ENCODE results near the gene NCKIPSD.

NCKIPSD gene

DNA sequence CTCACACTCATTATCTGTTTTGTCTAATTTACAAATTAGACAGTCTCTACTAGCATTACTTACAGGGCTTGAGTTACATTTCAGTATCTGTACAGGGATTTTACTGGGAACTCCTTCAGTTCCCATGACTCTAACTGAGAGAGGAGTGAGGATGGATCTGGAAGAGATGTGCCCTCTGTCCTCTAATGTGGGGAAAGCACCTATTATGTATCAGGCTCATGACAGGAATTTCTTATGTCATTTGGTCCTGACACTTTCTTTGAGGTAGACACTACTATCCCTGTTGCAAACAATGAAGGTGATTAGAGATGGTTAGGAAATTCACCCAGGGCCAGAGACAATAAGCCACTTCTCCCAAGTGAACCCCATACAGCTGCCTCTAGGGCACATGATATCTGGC is 10.9 kb upstream of the NCKIPSD start:
- no peak for DNase-seq (ENCODE audit: low spot score)

DNA sequence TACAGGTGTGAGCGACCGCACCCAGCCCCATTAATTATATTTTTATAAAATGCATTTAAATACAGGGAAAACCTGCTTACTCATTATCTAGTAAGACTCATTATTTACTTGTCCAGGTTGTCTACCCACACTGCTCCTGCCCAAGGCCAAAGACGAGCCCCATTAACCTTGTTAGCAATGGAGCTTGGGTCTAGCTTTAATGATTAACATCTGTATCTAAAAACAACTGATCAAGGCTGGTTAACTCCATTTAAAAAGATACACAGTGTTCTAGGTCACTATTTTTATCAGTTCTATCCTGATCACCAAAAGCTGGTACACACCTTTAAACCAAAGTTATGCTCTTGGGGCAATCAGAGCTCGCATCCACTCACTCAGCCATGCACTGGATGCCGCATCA is 10.4 kb upstream of the NCKIPSD start:
- DNase-seq (ENCODE audit: low spot score) = no peak

DNA sequence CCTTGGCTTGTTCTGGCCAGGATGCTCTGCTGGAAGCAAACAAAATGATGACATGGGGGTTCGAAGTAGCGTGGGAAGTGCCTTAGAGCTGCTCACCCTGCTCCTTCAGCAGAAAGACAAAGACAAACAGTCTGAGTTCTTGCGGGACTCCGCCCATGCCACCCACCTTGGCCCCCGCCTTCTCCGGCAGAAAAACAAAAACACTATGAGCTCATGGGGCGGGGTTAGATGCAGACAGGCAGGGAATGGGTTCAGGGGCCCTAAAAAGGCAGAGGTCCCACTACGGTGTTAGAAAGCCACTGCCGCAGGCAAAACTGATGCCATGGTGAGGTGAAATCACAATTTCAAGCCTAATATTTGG is 9.7 kb upstream of the NCKIPSD start:
- DNase-seq (ENCODE audit: low spot score) = peak; percentile 39

DNA sequence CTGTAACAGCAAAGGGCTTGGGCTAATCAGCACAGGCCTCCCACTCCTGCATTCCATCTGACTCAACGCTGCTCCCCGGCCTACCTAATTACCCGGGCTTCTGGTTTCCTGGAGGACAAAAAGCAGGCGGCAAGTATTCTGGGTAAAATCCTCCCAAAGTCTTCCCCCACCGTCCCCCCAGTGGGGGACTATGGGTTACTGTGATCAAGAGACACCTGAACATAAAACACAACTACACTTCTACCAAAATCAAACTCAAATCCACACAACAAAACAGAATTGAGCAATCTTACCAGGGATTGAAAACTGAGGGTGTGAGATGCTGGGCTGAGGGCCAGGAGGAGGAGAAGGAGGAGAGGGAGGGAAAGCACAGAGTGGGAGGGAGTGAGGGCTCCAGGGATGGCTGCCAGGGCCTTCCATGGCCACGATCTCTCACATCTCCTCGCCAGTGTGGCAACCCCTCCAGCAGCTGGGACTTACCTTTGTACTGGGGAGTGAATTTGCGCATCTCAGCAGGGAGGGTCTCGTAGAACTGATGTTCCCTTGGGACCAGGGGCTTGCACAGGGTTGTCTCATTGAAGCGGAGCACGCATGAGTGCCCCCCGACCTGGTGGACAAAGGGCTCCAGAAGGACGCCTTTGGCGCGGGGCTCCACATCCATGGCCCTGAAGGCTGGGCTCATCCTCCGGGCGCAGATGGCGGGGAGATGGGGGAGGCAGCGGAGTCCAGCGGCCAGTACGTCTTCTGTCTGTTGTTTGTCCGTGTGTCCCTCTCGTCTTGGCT is 9.1 kb upstream of the NCKIPSD start:
- DNase-seq (ENCODE audit: low spot score) = peak; percentile 78

DNA sequence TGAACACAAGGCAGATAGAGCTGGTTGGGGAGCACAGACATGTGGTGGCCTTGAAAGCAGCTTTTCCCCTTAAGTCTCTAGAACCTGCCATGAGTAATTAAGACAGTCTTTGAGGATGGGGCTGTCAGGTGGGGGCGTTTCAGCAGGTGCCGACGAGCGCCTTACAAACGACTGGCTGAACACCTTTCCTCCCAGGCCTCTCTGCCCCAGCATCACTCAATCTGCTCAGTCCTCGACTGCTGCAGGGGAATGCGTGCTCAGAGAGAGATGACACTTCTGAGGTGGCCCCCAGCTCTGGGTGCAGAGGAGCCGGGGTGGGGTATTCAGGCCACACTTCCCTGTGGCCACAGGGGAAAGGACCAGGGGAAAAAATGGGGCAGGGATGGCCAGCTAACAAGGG is 8.1 kb upstream of the NCKIPSD start:
- no peak for DNase-seq (ENCODE audit: low spot score)

DNA sequence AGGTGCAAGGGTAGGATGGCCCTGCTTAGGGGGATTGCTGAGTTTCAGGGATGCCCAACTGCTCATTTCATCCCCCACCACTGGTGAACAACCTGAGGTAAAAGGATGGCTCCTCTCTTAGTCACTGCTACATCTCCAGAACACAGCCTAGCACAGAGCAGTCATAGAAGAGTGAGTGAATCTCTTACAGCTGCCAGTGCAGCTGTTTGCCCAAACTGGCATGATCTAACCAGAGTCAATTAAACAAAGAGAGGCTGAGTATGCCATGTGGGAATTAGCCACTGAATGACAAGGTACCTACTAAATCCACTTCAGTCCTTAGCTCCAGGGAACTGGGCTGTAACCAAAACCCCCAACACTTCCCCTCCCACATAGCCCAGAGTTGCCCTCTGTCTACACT is 6.8 kb upstream of the NCKIPSD start:
- DNase-seq (ENCODE audit: low spot score) = no peak

DNA sequence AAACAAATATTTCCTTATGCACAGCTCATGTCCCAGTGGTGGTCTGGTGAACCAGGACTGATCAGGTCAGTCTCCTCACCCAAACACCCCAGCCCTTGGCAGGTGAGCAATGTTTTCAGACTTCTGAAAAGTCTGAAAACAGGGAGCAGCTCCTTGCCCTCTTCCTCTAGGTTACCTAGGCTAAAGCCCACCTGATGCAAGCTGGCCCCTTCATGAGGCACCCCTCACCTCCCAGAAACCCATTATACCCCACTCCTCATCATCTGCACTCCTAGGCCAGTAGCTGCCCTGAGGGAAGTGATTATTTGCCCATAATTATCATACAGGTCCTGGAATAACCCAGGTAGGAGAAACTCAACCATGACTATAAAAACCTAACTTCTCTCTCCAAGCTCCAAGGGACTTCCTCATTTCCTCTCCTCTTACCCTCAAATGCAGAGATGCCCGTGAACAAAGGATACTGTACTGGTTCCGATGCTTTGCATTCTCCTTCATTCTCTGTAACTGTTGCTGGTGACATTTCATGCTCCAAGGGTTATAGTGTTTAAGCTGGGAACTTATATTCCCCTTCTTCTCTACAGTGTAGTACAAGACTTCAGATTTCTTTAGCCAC is 5.2 kb upstream of the NCKIPSD start:
- DNase-seq (ENCODE audit: low spot score) = no peak

DNA sequence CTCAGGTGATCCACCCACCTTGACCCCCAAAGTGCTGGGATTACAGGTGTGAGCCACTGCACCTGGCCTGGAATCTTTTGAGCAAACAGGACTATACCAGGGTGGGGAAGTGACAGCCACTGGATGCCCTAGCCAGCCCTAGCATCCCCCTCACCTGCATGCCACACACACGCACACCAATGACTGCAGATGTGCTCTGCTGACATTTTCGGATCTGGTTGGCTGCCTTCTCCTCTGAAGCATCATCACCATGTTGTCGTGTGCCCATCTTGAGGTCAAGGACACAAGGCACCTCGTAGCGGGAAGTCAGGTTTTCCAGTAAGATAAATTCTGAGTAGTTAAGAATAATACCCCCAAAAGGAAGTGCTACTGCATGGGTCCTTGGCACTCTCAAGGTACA is 3.7 kb upstream of the NCKIPSD start:
- DNase-seq (ENCODE audit: low spot score) = no peak

DNA sequence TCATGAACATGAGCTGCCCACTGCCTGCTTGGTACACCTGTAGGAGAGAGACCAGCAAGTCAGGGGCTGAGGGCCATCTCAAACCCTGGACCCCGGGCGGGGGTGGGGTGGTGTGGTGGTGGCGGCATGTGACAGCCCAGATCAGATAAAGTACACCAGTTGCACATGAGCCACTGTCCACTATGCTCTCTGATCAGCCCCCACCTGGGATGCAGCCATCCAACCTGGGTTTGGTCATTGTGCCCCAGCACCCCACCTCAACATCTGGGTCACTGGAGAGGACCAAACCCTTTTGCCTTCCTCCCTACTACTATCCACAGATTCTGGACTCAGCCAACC is 3.0 kb upstream of the NCKIPSD start:
- no peak for DNase-seq (ENCODE audit: low spot score)

DNA sequence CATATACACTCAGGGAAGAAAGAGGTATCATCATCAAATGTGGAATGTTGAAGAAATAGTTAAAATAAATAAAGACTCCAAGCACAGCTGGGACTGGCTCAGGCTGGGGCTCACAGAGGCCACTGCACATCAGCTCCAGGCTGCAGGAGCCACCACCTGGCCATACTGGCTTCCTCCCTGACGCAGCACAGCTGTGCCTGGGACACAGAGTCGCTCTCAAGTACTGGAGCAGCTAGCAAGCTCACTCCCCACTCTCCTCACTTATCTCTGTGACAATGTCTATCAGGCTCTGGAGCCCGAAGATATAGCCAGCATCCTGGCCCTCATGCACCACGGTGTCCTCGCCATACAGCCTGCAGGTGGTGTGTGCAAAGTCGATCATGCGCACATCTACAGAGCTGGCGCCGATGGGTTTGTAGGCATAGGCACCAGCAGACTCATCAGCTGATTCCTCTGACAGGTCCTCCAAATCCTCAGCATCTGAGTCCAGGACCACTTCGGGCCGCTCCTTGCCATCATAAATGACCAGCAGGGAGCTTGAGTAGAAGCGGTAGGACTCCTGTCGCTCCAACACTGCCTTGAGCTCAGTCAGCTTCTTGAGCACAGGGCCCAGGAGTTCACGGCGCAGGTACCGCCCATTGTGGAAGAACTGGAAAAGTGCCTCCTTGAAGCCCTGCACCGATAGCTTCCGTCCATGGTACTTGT is 2.5 kb upstream of the NCKIPSD start:
- no peak for DNase-seq (ENCODE audit: low spot score)

DNA sequence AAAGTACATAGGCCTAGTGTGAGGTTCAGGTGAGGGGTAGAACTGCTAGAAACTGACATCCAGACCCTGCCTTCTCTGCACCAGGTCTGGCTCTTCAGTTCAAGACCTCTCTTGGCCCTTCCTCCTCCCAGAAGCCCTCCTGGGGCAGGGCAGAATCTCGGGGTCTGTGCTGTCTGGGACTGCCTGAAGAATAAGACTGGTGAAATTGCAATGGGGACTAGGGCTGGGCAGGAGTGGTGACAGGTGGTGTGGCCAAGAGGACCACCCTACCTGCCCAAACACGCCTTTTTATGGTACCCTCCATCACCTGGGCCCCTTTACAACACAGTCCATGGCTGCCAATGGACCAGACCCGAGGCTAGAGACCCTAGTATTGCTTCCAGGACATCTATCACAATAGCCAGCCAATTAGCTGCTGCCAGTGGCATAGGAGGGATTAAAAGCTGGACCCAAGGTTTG is 1.5 kb upstream of the NCKIPSD start:
- no peak for DNase-seq (ENCODE audit: low spot score)

DNA sequence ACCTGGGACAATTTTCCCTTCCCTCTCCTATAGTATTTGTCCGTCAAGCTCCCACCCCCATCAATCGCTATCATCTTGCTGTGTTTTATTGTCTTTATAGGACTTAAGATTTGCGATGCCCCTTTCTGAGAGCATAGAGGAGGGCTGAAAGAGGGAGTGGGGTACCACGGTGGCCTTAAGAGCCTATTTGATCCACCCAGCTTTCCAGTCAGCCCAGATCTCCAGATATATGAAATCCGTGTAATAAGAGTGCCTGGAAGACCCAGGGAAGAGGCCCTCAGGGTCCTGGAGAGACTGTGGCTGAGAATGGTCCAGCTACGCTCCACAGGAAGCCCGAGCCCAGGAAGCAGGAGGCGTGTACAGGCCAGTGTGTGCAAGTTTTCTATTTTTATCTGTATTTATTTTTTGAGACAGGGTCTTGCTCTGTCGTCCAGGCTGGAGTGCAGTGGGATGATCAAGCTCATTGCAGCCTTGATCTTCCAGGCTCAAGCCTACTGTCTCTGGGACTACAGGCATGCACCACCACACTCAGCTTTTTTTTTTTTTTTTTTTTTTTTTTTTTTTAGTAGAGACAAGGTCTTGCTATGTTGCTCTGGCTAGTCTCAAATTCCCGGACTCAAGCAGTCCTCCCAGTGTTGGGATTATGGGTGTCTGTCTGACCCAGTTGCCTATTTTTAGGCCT is 964 bp upstream of the NCKIPSD start:
- DNase-seq (ENCODE audit: low spot score) = no peak

DNA sequence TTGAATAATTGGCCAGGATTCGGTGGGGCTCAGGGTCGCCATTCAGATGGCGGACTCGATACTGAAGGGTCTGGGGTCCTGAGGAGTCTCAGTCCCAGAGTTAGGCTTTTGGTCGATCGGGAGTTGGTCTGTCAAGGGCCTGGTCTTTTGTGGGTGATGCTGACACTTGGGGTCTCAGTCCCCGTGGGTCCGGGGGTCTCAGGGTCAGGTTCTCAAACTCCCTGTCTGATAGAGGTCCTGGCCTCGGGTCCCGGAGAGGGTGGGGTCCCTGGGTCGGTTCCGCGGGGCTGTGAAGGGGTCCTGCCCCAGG is 467 bp downstream of the NCKIPSD start:
- DNase-seq (ENCODE audit: low spot score) = no peak

DNA sequence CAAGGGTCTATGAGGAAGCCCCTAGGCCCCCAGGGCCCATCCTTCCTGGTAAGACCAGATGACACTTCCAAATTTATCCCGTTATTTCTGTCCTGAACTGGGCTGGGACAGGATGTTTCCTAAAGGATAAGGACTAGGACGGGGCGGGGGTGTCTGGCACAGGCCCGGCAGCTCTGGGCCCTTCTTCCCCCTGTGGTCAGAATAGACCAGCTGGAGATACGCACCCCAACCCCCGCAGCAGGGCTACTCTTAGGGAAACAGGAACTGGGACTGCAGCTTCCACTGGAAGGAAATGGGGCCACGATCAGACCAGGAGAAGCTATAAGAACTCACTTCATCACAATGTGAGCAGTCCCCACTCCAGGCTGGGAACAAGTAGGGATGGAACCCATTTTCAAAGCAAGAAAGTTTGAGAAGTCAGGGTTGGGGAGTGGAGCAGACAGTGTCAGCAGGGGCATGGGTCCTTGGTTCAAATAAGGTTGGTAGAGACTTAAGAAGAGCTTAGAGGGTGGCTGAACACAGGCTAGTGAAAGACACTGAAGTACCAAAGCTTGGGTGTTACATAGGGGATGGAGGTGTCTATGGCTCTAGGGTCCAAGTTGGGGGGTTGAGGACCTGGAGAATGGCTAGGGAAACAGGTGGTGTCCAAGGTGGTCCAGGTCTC is 1.1 kb downstream of the NCKIPSD start:
- no peak for DNase-seq (ENCODE audit: low spot score)

DNA sequence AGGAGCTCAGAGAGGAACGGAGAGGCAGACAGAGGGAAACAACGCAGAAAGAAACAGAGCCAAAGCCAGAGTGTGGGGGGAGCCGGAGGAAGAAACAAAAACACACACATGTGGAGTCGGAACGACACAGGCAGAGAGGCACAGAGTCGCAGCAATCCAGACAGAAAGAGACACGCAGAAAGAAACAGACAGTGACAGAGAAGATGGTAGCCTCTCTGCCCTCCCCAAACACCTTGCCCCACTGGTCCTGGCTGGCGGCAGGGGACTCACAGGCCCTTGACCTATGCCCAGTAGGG is 1.7 kb downstream of the NCKIPSD start:
- DNase-seq (ENCODE audit: low spot score) = no peak

DNA sequence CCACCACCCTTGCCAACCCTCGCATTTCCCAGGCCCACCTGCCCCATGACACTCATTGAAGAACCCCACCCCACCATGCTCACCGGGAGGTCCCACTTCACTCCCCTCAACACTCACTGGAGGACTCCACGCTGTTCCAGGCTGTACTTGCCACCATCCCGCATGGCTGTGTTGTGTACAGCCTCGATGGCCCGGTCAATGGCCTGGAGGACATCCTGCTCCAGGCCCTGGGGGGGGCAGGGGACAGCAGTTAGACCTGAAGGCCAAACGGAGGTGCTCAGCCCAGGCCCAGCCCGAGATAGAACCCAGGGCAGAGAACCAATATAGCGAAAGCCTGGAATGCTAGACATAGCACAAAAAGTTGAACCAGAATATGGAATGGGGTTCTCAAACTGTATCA is 2.9 kb downstream of the NCKIPSD start:
- DNase-seq (ENCODE audit: low spot score) = no peak

DNA sequence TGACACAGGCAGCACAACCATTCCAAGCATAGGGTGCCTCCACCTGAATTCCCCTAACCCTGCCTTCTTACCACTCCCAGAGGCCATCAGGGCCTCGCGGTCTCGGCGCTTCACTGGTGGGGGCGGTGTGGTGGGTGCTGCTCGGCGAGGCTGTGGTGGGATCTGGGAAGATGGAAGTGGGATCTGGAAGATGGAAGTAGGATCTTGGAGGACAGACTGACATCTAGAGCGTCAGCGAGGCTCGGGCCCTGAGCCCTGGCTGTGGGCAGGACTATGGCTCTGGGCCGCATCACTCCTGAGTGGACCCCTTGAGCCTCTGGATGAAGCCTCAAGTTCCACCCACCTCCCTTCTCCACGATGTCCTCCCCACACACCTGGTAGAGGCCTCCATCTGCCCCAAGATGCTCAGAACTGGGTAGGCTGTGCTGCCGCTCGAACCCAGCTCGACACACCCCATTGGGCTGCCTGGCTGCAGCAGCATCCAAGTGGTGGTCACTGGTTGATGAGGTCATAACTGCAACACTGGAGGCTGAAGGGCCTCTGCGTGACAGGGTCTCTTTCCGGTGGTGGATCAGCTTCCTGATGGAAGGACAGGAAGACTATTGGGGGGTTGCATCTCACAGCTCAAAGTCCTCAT is 3.6 kb downstream of the NCKIPSD start:
- DNase-seq (ENCODE audit: low spot score) = no peak

DNA sequence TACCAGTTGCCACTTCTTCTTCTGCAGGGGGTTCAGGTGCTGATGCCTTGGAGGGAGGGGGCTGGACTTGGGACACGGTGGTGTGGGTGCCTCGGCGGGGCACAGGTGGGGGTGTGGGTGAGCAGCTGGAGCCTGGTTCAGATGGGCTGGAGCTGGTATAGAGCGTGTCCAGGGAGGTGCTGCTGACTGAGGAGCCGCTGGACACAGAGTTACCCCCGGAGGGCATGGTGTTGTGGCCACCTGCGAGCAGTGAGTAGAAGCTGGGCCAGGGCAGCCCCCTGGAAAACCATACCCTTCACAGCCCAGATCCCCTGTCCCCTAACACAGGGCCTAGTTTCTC is 4.2 kb downstream of the NCKIPSD start:
- DNase-seq (ENCODE audit: low spot score) = no peak

DNA sequence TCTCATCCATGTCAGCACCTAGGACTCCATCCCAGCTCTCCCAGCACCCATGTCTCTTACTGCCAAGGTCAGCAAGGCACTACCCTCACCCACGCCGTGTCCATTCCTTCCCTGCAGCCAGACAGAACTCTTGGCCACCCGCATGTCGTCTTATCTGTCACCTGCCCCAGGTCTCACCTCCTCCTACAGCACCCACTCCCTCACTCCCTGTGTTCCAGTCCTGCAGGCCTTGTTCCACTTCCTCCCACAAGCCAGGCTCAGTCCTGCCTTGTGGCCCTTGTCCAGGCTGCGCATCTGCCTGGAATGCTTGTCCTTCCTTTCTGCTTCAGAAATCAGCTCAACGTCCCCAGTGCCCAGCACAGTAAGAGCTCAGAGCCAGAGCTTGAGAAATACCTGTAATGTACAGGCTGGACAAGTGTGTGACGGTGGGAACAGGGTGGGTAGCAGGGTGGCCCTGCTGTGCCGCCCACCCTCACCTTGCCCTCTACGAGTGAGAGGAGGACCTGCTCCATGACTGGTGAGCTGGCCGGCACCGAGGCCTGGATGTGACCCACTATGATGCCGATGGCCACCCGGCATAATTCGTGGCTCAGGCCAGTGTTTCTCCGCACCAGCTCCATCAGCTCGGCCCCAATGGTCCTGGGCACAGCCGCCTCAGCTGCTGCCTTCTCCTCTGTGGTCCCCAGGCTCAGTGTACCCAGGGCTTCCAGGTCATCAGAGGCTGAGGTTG is 4.7 kb downstream of the NCKIPSD start:
- DNase-seq (ENCODE audit: low spot score) = no peak

DNA sequence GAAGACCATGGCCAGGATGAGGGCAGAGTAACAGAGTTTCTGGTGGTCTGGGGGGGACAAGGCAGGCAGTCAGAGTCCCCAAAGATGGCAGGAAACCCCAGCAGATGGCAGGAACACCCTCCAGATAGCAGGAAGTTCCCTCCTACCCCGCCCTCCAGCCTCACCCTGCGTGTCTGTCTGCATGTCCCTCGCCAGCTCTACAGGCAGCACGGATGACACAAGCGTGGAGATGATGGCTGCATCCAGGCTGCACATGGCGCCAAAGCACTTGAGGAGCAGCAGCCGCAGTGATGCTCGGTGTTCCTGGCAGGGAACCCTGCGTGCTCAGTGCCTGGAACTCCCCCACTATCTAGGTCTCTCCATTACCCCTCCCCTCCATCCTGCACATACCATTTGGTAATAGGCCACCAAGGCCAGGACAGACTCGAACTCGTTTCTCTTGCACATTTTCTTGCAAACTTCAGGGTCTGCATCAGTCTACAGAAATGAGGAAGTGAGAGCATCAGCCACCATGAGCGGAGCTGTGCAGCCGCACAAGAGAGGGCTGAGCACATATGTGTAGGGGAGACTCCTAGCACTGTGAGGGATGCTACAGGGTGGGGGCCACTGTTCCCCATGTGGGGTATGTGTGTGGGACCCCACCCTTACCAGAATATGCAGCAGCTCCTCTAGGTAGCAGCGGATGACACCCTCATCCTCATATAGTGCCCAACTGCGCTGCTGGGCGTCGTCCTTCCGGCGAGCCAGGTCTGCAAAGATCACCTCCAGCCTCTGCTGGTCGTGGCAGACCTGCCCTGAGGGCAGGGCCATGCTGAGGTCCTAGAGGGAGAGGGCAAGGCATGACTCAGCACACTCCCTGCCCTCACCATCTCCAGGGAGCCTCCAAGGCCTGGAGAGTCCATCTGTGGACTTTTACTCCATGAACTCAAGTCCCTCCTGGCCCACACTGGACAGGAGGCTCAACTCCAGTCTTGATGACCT is 6.0 kb downstream of the NCKIPSD start:
- DNase-seq (ENCODE audit: low spot score) = no peak
